HG02798 (cell line): ENCODE measurements around the gene OTUD7B.

ENCODE experiments used
- ATAC-seq: cut with Tn5 transposase; IDR thresholded peaks from one replicate; pipeline ENCODE4 v1.9.1; 2021; ENCODE audit warnings: mild to moderate bottlenecking; ENCODE audit not compliant: unreplicated experiment, poor library complexity

Gene OTUD7B

GRCh38 chr1:149925751-149926150 lies 84.8 kb downstream of the OTUD7B start:
- no peak for ATAC-seq

- ATAC-seq: no peak
These were observed 85.2 kb downstream of the OTUD7B start for GRCh38 chr1:149925345-149925744.

GRCh38 chr1:149923626-149924025 lies 86.9 kb downstream of the OTUD7B start:
- no peak for ATAC-seq

GRCh38 chr1:149917571-149918144 lies 92.9 kb downstream of the OTUD7B start, which contains the start of gene SV2A:
SV2A (minus strand) TSS chr1:149917844; CDS start chr1:149913840, 4,004 bp downstream.
- ATAC-seq: no peak

- no peak for ATAC-seq
These were observed 93.7 kb downstream of the OTUD7B start for GRCh38 chr1:149916898-149917252.

GRCh38 chr1:149916193-149916897 lies 94.2 kb downstream of the OTUD7B start:
- no peak for ATAC-seq

- ATAC-seq: no peak
These were observed 94.9 kb downstream of the OTUD7B start for GRCh38 chr1:149915429-149916192.

- ATAC-seq: no peak
These were observed 96.0 kb downstream of the OTUD7B start for GRCh38 chr1:149914545-149914944.

- no peak for ATAC-seq
These were observed 103.9 kb downstream of the OTUD7B start for GRCh38 chr1:149906570-149907075.

- no peak for ATAC-seq
These were observed 106.6 kb downstream of the OTUD7B start for GRCh38 chr1:149903836-149904491.

GRCh38 chr1:149899460-149900284 lies 110.9 kb downstream of the OTUD7B start, which contains the start of gene BOLA1:
BOLA1 (plus strand) TSS chr1:149899568; CDS start chr1:149900060, 492 bp downstream.
- peak; percentile 96 for ATAC-seq

- no peak for ATAC-seq
These were observed 114.0 kb downstream of the OTUD7B start for GRCh38 chr1:149896575-149896974.

- no peak for ATAC-seq
These were observed 121.6 kb downstream of the OTUD7B start for GRCh38 chr1:149888999-149889289.

GRCh38 chr1:149888247-149888998 lies 122.1 kb downstream of the OTUD7B start:
- peak; percentile 25 for ATAC-seq
